Brain microvascular endothelial cell (primary cell): ENCODE measurements around the gene CAMK1G.

ENCODE experiments used
- DNase-seq: peaks from one replicate; pipeline ENCODE4 v3.0.0-alpha.2; 2020
- H3K27ac ChIP-seq: fragments of 250-450 bp; sonication (Bioruptor Pico); 2 replicates; pipeline ENCODE4 v1.5.1; 2020; ENCODE audit warnings: mild to moderate bottlenecking, moderate library complexity
- H3K27me3 ChIP-seq: fragments of 250-450 bp; sonication (Bioruptor Pico); replicated peaks from 2 replicates; pipeline ENCODE4 v1.5.1; 2020; ENCODE audit warnings: mild to moderate bottlenecking
- H3K36me3 ChIP-seq: fragments of 250-450 bp; sonication (Bioruptor Pico); replicated peaks from 2 replicates; pipeline ENCODE4 v1.5.1; 2020; ENCODE audit warnings: mild to moderate bottlenecking
- H3K4me3 ChIP-seq: 2 replicates; pipeline ENCODE4 v1.5.1; 2011; ENCODE audit warnings: low read depth, mild to moderate bottlenecking, control low read depth, low read length, moderate library complexity
- in situ Hi-C: cut with HindIII; loops from 2 replicates; pipeline ENCODE4 v1.10.0; 2017; ENCODE audit warnings: low sequenced_read_pairs, low pct_ligation_motif_present
- TF ChIP-seq, protein P1 (sequence below): IDR thresholded peaks from 2 replicates; pipeline ENCODE4 v1.5.1; 2011; ENCODE audit warnings: low read depth, mild to moderate bottlenecking, moderate library complexity, low read length, control low read depth, inconsistent platforms; ENCODE audit errors: missing control alignments

The CAMK1G gene

DNA sequence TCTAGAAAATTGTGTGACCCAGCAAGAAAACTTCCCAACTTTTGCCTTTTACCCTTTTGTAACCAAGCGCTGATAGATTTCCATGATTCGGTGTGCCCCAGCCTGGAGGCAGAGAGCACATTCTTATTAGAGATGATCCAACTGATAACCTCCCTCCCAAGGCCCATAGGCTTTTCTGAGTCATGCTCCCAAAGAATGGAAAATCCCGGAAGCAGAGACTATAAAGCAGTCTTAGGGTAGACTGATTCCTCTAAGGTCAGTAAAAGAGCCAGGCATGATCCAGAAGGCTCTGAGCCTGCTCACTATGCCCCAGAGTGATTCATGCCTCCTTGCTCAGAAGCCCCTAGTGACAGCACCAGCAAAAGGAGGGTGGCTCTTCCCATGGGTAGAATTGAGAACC is 4.3 kb downstream of the CAMK1G start:
- TF ChIP-seq, protein P1, sequence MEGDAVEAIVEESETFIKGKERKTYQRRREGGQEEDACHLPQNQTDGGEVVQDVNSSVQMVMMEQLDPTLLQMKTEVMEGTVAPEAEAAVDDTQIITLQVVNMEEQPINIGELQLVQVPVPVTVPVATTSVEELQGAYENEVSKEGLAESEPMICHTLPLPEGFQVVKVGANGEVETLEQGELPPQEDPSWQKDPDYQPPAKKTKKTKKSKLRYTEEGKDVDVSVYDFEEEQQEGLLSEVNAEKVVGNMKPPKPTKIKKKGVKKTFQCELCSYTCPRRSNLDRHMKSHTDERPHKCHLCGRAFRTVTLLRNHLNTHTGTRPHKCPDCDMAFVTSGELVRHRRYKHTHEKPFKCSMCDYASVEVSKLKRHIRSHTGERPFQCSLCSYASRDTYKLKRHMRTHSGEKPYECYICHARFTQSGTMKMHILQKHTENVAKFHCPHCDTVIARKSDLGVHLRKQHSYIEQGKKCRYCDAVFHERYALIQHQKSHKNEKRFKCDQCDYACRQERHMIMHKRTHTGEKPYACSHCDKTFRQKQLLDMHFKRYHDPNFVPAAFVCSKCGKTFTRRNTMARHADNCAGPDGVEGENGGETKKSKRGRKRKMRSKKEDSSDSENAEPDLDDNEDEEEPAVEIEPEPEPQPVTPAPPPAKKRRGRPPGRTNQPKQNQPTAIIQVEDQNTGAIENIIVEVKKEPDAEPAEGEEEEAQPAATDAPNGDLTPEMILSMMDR = no peak
- no peak for DNase-seq
- no peak overlapping the region for H3K27ac ChIP-seq
- in situ Hi-C loops = loop anchor here (25.0 kb wide), 1 partner anchor 100 kb away; the partner anchor contains the start of gene G0S2
- H3K27me3 ChIP-seq = peaks cover 27% of the 10 kb centered on the region
- H3K4me3 ChIP-seq = no peak overlapping the region
- no peaks in the 10 kb centered on the region for H3K36me3 ChIP-seq

DNA sequence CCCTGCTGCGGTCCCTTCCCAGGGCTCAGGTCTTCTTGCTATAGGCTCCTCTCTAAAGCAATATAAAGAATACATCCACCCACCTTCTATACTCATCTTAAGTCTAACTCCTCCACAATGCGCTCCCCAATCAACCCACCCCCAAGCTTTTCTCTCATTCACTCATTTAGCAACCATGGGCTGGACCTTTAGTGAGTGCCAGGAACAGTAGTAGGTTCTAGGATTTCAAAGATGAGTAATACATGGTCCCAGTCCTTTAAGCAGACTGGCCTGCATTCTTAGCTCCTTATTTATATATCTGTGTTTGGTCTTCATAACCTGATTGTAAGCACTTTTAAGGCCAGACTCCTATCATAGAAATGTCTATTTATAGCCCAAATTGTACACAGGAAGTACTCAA is 5.9 kb downstream of the CAMK1G start:
- in situ Hi-C loops = loop anchor here (25.0 kb wide), 1 partner anchor 98 kb away; the partner anchor contains the start of gene G0S2
- H3K27ac ChIP-seq = no peak overlapping the region
- peaks cover 18% of the 10 kb centered on the region for H3K27me3 ChIP-seq
- DNase-seq = no peak
- H3K36me3 ChIP-seq = no peaks in the 10 kb centered on the region
- TF ChIP-seq, protein P1 = no peak
- no peak overlapping the region for H3K4me3 ChIP-seq

DNA sequence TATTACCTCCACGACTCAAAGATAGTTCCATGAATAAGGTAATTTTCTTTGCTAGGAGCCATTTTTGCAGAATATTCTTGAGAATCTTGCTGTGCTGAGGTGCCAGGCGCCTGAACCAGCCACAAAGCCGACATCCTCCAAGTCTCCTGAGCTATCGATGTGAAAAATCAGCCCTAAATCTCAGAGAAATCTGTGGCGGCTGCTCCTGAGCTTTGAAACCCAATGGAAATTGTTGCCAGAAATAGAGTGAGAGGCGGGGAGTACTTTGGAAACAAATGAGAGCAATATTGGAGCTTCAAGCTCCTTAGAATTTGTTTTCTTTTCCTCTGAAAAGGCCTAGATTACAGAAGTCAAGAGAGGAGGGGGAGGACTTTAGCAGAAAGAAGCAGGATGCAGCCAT is 6.3 kb downstream of the CAMK1G start:
- in situ Hi-C loops = loop anchor here (25.0 kb wide), 1 partner anchor 97 kb away; the partner anchor contains the start of gene G0S2
- Histone ChIP-seq H3K36me3 (no peaks in the 10 kb centered on the region), H3K27me3 (peaks cover 14% of the 10 kb centered on the region), H3K4me3 (no peak overlapping the region), H3K27ac (no peak overlapping the region)
- TF ChIP-seq, protein P1 = no peak
- DNase-seq = no peak

DNA sequence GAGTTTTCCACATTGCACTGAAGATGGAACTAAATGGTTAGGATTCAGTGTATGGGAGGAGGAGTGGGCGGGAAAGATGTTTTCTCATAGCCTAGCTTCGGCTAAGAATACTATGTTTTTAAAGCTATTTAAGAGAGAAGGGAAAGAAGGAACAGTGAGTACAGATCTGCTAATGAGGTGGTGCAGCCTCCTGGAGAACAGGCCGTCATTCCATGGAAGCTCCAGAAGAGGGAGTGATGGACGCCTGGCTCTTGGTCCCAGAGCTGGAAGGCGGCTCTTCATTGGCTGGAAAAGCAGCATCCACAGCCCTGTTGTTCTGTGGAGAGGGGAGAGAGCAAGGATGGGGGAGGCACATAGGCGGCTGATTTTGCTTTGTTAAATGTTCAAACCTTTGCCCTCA is 6.9 kb downstream of the CAMK1G start:
- in situ Hi-C loops = loop anchor here (25.0 kb wide), 1 partner anchor 97 kb away; the partner anchor contains the start of gene G0S2
- Histone ChIP-seq H3K27me3 (peaks cover 10% of the 10 kb centered on the region), H3K27ac (no peak overlapping the region), H3K36me3 (no peaks in the 10 kb centered on the region), H3K4me3 (no peak overlapping the region)
- peak; percentile 36 for DNase-seq
- TF ChIP-seq, protein P1 = peak; percentile 64

DNA sequence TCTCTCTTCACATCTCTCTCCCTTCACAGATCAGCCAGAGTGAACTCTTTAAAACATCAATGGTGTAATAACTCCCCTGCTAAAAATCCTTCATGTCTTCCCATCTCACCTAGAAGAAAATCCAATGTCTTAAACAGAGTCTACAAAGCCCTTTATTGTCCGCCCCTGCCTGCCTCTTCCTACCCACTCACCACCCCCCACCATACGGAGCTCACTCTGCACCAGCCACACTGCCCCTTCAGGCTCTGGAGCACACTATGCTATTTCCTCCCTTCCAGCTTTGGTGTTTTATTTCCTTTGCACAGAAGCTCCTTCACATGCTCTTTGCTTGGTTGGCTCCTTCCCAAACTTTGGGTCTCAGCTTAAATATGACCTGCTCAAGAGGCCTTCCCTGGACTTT is 10.2 kb downstream of the CAMK1G start:
- Histone ChIP-seq H3K36me3 (no peaks in the 10 kb centered on the region), H3K27me3 (no peaks in the 10 kb centered on the region), H3K27ac (no peak overlapping the region), H3K4me3 (no peak overlapping the region)
- DNase-seq = no peak
- in situ Hi-C loops = loop anchor here (25.0 kb wide), 1 partner anchor 94 kb away; the partner anchor contains the start of gene G0S2
- TF ChIP-seq, protein P1 = no peak

DNA sequence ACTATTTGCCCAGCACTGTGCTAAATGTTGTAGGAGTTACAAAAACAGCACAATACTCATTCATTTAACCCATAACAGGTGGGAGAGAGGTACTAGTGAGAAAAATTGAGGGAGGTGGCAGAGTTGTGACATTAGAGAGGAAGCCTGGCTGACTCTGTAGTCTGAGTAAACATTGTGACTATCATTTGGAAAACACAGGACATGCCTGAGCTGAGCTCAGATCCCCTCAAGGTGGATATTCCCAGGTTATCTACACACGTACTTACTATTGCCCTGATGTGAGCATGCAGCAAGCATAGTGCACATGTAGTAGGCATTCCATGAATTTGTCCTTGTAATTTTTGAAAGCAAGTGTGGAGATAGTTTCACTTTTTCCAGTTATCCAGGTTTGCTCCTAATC is 10.9 kb downstream of the CAMK1G start:
- Histone ChIP-seq H3K36me3 (no peaks in the 10 kb centered on the region), H3K27ac (no peak overlapping the region), H3K4me3 (no peak overlapping the region), H3K27me3 (no peaks in the 10 kb centered on the region)
- TF ChIP-seq, protein P1 = no peak
- DNase-seq = no peak
- in situ Hi-C loops = loop anchor here (25.0 kb wide), 1 partner anchor 93 kb away; the partner anchor contains the start of gene G0S2
